NCI-H1436 treated with DMSO at 0.1 percent for 48 hours (cell line): Measurements from ENCODE around the gene GRK6.

Source experiments
- DNase-seq: peaks from one replicate; lab custom pipeline; 2025; lab: John Stamatoyannopoulos, UW

GRK6 gene

GRCh38 chr5:177427211-177427822 lies 841 bp downstream of the GRK6 start:
- DNase-seq = no peak

GRCh38 chr5:177427919-177428573 lies 1.6 kb downstream of the GRK6 start:
- no peak for DNase-seq

DNA sequence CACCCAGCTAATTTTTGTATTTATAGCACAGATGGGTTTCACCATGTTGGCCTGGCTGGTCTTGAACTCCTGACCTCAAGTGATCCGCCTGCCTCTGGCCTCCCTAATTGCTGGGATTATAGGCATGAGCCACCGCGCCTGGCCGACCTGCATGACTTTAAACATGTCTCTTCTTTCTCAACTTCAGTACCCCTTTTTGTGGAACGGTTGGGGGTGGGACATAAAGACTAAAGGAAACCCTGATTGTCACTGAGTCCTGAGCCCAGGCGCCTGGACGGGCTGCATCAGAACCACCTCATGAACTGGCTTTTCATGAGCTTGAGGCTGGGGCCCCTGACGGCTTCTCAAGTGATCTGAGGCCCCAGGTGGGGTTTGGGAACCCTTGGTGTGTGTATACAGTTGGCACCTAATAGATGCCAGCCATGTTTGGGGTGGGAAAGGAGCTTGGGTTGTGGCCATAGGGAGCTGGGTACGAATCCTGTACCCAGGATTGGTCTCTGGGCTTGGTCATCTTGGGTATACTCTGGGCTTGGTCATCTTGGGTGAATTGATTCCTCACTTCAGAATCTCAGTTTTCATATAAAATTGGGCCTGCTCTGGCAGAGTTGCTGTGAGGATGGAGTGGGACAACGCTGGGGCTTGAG lies 2.2 kb downstream of the GRK6 start:
- no peak for DNase-seq

DNA sequence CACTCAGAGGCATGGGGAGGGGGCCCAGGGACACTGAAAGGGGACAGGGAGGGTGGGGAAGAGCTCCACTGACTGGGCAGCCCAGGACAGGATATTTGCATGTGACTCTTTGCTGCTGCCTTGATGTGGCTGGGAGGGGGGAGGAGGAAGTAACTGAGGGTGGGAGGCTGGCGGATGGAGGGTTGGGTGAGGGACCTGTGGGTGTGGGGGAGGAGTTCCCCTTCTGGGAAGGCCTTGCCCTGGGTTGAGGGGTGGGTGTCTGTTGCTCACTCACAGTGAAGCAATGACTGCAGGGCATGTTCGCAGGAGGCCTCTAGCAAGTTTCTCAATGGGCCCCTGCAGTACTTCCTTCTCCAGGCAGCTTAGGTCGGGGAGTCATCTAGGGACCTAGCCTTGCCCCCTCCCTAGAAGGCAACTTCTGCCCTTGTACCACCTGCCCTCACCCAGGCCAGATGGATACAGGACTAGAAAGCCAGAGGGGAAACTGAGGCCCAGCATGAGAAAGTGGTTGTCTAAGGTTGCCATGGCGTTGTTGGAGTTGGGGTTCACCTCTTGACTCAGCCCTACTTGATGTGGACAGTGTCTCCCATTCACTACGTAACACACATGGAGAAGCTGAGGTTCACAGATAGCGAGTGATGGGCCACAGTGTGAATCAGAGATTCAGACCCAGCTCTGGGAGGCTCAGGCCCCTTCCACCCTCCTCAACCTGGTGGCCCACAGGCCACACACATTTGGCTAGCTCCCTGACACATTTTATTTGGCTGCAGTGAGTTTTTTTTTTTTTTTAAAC lies 3.0 kb downstream of the GRK6 start:
- DNase-seq = no peak

DNA sequence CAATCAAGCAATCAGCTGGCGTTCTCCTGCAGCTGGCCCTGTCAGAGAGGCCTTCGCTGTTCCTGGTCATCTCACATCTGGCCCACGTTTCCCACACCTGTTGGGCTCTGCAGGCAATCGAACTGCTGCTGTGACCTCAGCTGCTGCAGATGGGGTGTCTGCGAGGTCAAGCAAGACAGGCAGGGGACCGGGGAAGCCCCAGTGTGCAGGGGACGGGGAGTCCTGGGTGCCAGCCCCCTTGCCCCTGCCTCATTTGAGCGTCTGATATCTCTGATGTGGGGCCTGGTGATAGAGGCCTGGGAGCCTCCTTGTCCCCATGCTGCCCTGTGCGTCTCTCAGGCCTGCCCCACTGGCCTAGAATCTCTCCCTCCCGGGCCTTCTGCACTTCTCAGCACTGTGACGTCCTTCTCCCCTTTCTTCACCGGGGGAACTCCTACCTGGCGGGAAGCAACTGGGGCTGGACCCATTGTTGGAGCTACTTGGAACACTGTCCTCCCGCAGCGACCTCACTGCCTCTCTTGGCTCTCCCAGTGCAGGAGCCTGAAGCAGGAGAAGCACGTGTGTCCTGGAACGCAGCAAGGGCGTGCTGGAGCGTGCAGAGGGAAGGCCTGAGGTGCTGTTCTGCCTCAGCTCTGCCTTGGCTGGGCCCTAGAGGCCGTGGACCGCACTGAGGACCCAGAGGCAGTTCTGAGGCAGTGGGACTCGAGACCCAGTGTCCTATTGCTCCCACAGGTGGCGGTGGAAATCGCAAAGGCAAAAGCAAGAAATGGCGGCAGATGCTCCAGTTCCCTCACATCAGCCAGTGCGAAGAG lies 3.9 kb downstream of the GRK6 start:
- DNase-seq = no peak

- DNase-seq = no peak
Observed at GRCh38 chr5:177430972-177431316, 4.5 kb downstream of the GRK6 start.

- no peak for DNase-seq
Observed at GRCh38 chr5:177431317-177432142, 5.1 kb downstream of the GRK6 start.

- DNase-seq = no peak
Observed at GRCh38 chr5:177432143-177432838, 5.8 kb downstream of the GRK6 start.

- no peak for DNase-seq
Observed at GRCh38 chr5:177432839-177433657, 6.6 kb downstream of the GRK6 start.

GRCh38 chr5:177433658-177434217 lies 7.3 kb downstream of the GRK6 start:
- no peak for DNase-seq

DNA sequence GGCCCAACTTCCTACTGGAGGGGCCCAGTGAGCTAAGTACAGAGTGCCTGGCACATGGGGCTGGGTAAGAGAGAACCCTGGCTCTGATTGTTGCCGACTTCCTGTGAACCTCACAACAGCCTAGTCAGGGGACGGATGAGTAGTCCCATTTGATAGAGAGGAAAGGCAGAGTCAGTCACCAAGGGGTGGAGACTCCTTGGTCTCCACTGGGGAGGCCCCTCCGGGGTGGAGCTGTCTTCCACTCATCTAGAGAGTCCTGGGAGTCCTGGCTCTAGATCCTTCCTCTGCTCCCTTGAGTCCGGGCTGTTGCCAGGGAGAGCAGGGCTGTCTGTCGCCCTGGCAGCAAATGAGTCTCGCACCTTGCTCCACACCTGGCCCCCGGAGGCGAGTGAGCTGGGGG lies 8.0 kb downstream of the GRK6 start:
- DNase-seq = no peak

GRCh38 chr5:177434942-177435738 lies 8.7 kb downstream of the GRK6 start:
- DNase-seq = no peak

DNA sequence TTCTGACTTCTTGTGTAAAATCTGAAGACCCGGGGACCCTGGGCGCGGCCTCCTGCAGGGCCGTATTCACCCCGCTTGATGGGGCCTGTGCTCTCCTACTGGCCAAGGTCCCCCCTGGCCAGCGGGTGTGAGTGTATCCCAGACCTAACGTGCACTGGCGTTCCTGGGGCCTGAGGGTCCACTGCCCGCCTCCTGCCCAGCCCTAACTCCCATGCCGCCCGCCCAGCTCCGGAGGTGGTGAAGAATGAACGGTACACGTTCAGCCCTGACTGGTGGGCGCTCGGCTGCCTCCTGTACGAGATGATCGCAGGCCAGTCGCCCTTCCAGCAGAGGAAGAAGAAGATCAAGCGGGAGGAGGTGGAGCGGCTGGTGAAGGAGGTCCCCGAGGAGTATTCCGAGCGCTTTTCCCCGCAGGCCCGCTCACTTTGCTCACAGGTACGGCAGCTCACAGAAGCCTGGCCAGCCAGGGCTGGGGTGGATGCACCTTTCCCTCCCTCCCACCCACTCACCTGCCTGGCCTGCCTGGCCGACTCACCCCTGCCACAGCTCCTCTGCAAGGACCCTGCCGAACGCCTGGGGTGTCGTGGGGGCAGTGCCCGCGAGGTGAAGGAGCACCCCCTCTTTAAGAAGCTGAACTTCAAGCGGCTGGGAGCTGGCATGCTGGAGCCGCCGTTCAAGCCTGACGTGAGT lies 9.5 kb downstream of the GRK6 start:
- no peak for DNase-seq

GRCh38 chr5:177437623-177438022 lies 11.1 kb downstream of the GRK6 start:
- DNase-seq = no peak

DNA sequence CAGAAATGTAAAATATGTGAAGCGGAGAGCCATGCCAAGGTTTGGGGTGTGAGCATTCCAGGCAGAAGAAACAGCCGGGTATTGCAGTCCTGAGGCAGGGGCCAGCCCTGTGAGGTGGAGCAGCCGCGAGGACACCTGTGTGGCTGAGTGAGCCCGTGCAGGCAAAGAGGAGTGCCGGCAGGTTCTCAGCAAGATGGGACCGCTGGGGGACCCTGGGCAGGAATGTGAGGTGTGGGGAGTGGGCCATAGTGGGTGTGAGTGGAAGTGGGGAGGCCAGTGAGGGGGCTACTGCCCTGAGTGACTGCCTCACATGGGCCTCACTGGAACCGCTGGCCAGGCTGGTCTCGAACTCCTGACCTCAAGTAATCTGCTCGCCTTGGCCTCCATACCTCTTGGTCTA lies 12.0 kb downstream of the GRK6 start:
- no peak for DNase-seq

DNA sequence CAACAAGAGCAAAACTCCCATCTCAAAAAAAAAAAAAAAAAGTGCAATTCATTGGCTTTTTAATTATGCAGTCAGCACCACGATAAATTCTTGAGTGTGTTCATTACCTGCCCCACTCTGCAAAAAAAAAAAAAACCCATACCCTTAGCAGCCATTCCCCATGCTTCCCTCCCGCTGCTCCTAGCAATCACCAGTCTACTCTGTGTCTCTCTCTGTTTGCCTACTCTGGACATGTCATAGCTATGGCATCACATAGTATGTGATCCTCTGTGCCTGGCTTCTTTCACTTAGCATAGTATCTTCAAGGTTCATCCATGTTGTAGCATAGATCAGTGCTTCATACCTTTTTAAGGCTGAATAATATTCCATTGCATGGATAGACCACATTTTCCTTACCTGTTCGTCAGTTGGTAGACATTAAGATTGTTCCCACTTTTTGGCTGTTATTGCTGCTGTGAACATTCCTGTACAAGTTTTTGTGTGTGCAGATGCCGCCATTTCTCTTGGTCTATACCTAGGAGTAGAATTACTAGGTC lies 13.1 kb downstream of the GRK6 start:
- DNase-seq = no peak

DNA sequence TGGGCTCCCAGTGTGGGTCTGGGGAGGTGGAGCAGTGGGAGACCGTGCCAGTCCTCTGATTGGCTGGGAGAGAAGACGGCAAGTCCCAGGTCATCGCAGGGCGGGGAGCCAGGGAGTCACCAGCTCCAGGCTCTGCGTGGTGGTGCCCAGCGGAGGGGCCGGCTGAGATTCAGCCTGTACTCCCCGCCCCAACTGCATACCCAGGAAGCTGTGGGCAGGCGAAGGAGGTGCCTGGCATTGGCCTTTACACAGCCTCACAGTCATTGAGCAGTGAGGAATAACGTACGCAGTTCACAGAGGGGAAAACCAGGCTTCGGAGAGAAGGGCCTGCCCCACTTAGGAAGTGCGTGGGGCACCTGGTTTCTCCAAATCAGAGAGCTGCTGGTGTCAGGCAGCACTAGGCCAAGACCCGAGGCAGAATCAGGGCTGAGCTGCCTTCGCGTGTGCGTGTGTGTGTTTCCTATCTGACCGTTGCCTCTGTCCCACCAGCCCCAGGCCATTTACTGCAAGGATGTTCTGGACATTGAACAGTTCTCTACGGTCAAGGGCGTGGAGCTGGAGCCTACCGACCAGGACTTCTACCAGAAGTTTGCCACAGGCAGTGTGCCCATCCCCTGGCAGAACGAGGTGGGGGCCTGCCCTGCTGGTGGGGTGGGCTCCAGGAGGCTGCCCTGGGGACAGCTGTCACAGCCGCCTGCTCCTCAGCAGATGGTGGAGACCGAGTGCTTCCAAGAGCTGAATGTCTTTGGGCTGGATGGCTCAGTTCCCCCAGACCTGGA lies 13.9 kb downstream of the GRK6 start:
- no peak for DNase-seq
